K562 (cell line): ENCODE data around the gene TEX9. TPM values are rescaled to one million over a fixed set of nuclear protein-coding genes. Genes with fewer than 3 reads are reported as not detected.

Source experiments
- ATAC-seq: fragments of 200-7000 bp; cut with Tn5 transposase; 3 replicates; pipeline ENCODE4 v1.9.1; 2020; ENCODE audit warnings: moderate library complexity
- BruUV-seq: library from RNA; stranded (reverse); fragments of 400-500 nt; replicated peaks from 2 replicates; lab custom pipeline; 2021; lab: Mats Ljungman, UMichigan
- CTCF ChIA-PET: fragments of 300-600 bp; formaldehyde crosslinking; extraction: SDS; loops from one replicate; lab custom pipeline; 2021; ENCODE audit warnings: low intra/inter-chr PET ratio; lab: Yijun Ruan, JAX
- POLR2A ChIA-PET: fragments of 300-600, 350-650 bp; sonication (Branson Sonifier 250); formaldehyde crosslinking; extraction: SDS; loops from one replicate; lab custom pipeline; 2021; ENCODE audit warnings: antibody characterized with exemption, inconsistent platforms; lab: Yijun Ruan, JAX
- DNase-seq, 4 experiments: peaks; one replicate each; pipeline versions ENCODE4 v3.0.0 to v3.0.0-alpha.2; 2011 to 2018; ENCODE audit warnings: low spot score in 3 of 4, mixed read lengths in 3 of 4; ENCODE audit errors: extremely low read depth in 1 of 4
- FAIRE-seq: peaks from 2 replicates; lab custom pipeline; 2011; peaks lifted over from hg19 to GRCh38; lab: Jason Lieb, UNC
- H2AFZ ChIP-seq: 2 replicates; pipeline ENCODE4 v1.6.0; 2011; ENCODE audit warnings: low read depth, low read length, control low read depth, inconsistent platforms
- H3K27ac ChIP-seq: fragments of 200-600 bp; 3 replicates; pipeline ENCODE4 v1.8.0; 2011; ENCODE audit warnings: low read depth, mild to moderate bottlenecking, control low read depth, inconsistent platforms, low read length, moderate library complexity, mixed read lengths; ENCODE audit errors: extremely low read depth
- H3K27me3 ChIP-seq, 2 experiments: fragments of 300-600 bp in 1 of 2; 2 replicates in 1 of 2; 3 replicates in 1 of 2; pipeline versions ENCODE4 v1.6.0 to v1.8.0; 2011; ENCODE audit warnings: inconsistent platforms in 2 of 2, low read length in 2 of 2, mild to moderate bottlenecking in 1 of 2, mixed read lengths in 1 of 2, moderate library complexity in 1 of 2; ENCODE audit not compliant: control insufficient read depth in 2 of 2, insufficient read depth in 2 of 2
- H3K36me3 ChIP-seq: fragments of 300-600 bp; 3 replicates; pipeline ENCODE4 v1.8.0; 2011; ENCODE audit warnings: mild to moderate bottlenecking, low read length, inconsistent platforms; ENCODE audit not compliant: control insufficient read depth, insufficient read depth
- H3K4me1 ChIP-seq, 2 experiments: fragments of 200-600 bp in 1 of 2; replicated peaks in 1 of 2; 2 replicates in 1 of 2; 3 replicates in 1 of 2; pipeline versions ENCODE4 v1.5.1 to v1.8.0; 2011; ENCODE audit warnings: inconsistent platforms in 2 of 2, low read length in 2 of 2, mild to moderate bottlenecking in 1 of 2, mixed read lengths in 1 of 2, moderate library complexity in 1 of 2; ENCODE audit not compliant: control insufficient read depth in 2 of 2, insufficient read depth in 2 of 2
- H3K4me2 ChIP-seq: 2 replicates; pipeline ENCODE4 v1.6.1; 2011; ENCODE audit warnings: low read length, control low read depth, inconsistent platforms, mixed read lengths; ENCODE audit not compliant: insufficient read depth
- H3K4me3 ChIP-seq: fragments of 200-600 bp; sonication (generic), shearing (Covaris generic); 2 replicates; pipeline ENCODE4 v1.5.1; 2016; ENCODE audit warnings: control low read depth, inconsistent platforms
- H3K79me2 ChIP-seq: fragments of 200-600 bp; 3 replicates; pipeline ENCODE4 v1.8.0; 2011; ENCODE audit warnings: low read length, inconsistent platforms; ENCODE audit not compliant: control insufficient read depth, insufficient read depth
- H3K9ac ChIP-seq, 2 experiments: 2 replicates each; pipeline versions ENCODE4 v1.6.0 to v1.6.1; 2011; ENCODE audit warnings: low read depth in 2 of 2, low read length in 2 of 2, control low read depth in 1 of 2, inconsistent platforms in 1 of 2, mild to moderate bottlenecking in 1 of 2, mixed read lengths in 1 of 2; ENCODE audit not compliant: insufficient read depth in 1 of 2
- H3K9me1 ChIP-seq: one replicate; pipeline ENCODE4 v1.6.0; 2011; ENCODE audit warnings: inconsistent platforms, mild to moderate bottlenecking, low read length, moderate library complexity; ENCODE audit not compliant: control insufficient read depth, insufficient read depth
- H3K9me3 ChIP-seq: replicated peaks from 2 replicates; pipeline ENCODE4 v1.5.1; 2011; ENCODE audit warnings: low read depth, low read length, inconsistent platforms; ENCODE audit not compliant: control insufficient read depth, insufficient read depth
- H4K20me1 ChIP-seq: replicated peaks from 2 replicates; pipeline ENCODE4 v1.6.1; 2011; ENCODE audit warnings: low read length, inconsistent platforms, mixed read lengths; ENCODE audit not compliant: control insufficient read depth, insufficient read depth
- HMG20A ChIP-seq: fragments of 450-650 bp; formaldehyde crosslinking; conservative IDR thresholded peaks from 2 replicates; pipeline ENCODE4 v1.4.0; 2020; ENCODE audit warnings: mild to moderate bottlenecking, mixed read lengths
- MCM5 ChIP-seq: fragments of 450-650 bp; IDR thresholded peaks from 2 replicates; pipeline ENCODE4 v1.6.1; 2016; ENCODE audit warnings: low read depth
- MEF2D ChIP-seq: conservative IDR thresholded peaks from 2 replicates; pipeline ENCODE4 v1.6.1; 2016; ENCODE audit warnings: low read depth, missing genetic modification characterization, missing compliant biosample characterization
- OTX1 ChIP-seq: fragments of 450-650 bp; formaldehyde crosslinking; IDR thresholded peaks from 2 replicates; pipeline ENCODE4 v1.4.0; 2022; ENCODE audit warnings: mild to moderate bottlenecking
- SMARCA5 ChIP-seq: fragments of 450-650 bp; IDR thresholded peaks from 2 replicates; pipeline ENCODE4 v1.6.1; 2016
- SRF ChIP-seq, 2 experiments: fragments of 250-450, 450-650 bp in 1 of 2; sonication (Bioruptor Pico) in 1 of 2; sonication (generic) in 1 of 2; formaldehyde crosslinking; IDR thresholded peaks; 2 replicates each; pipeline versions ENCODE4 v1.5.0 to v1.5.1; 2020 to 2022; ENCODE audit warnings: mild to moderate bottlenecking in 1 of 2, missing genetic modification reagents in 1 of 2
- XRCC4 ChIP-seq: IDR thresholded peaks from one replicate; pipeline ENCODE4 v1.6.1; 2011; ENCODE audit not compliant: insufficient read depth, insufficient read length; ENCODE audit errors: extremely low read depth
- ZBTB11 ChIP-seq, 3 experiments: fragments of 200-800 bp in 1 of 3; fragments of 250-450 bp in 1 of 3; fragments of 450-650 bp in 1 of 3; sonication (Bioruptor Pico) in 1 of 3; sonication (Bioruptor generic) in 1 of 3; formaldehyde crosslinking in 1 of 3; IDR thresholded peaks; 2 replicates each; pipeline versions ENCODE4 v1.6.1 to v1.8.0; 2016 to 2022; ENCODE audit warnings: mild to moderate bottlenecking in 2 of 3, missing genetic modification characterization in 2 of 3, missing compliant biosample characterization in 1 of 3, moderate library complexity in 1 of 3
- ZNF12 ChIP-seq: sonication (generic); formaldehyde crosslinking; IDR thresholded peaks from 2 replicates; pipeline ENCODE4 v1.4.0; 2020; ENCODE audit warnings: mild to moderate bottlenecking, missing genetic modification reagents
- ZNF253 ChIP-seq: fragments of 250-450 bp; sonication (Bioruptor Pico); conservative IDR thresholded peaks from 2 replicates; pipeline ENCODE4 v1.6.1; 2021; ENCODE audit warnings: mild to moderate bottlenecking
- ZNF384 ChIP-seq: IDR thresholded peaks from 2 replicates; pipeline ENCODE4 v1.6.1; 2012; ENCODE audit warnings: low read depth, low read length, improper control_type of control experiment
- ZNF436 ChIP-seq: fragments of 250-450, 450-650 bp; sonication (Bioruptor Pico); formaldehyde crosslinking; IDR thresholded peaks from 2 replicates; pipeline ENCODE4 v1.7.0; 2020; ENCODE audit warnings: mild to moderate bottlenecking
- WGBS: fragments of 100-300 bp; shearing (Covaris generic); methylation state at CpG from one replicate; pipeline ENCODE4 v1.1.6; 2016; ENCODE audit warnings: low coverage, mixed read lengths; ENCODE audit not compliant: insufficient coverage; ENCODE audit errors: missing lambda C conversion rate; 5-methylcytosine and 5-hydroxymethylcytosine counted together
- in situ Hi-C: fragments of 300-500 bp; cut with MboI; formaldehyde crosslinking; loops from 4 replicates; pipeline ENCODE4 v1.15.0; 2018; ENCODE audit warnings: inconsistent platforms, mixed read lengths
- intact Hi-C: fragments of 100-400 bp; cut with micrococcal nuclease; formaldehyde crosslinking; loops from 2 replicates; pipeline ENCODE4 v1.14.2; 2022
- polyA plus RNA-seq, 8 experiments: library from polyadenylated mRNA; depleted of rRNA in 4 of 8; stranded (reverse) in 5 of 8; unstranded in 3 of 8; fragments of >200 nt; fragmentation: Nextera tagmentation in 2 of 8; fragmentation: Illumina TruSeq in 1 of 8; extraction: Ambion mirVana in 2 of 8; extraction: Trizol in 1 of 8; gene quantifications; 2 replicates each; pipeline versions ENCODE4 v1.2.1 to v1.2.3, GENCODE V29; 2011 to 2014; ENCODE audit warnings: inconsistent platforms in 1 of 8, missing spikeins in 1 of 8
- total RNA-seq, 7 experiments: library from RNA; depleted of rRNA in 6 of 7; stranded (reverse); fragments of >200 nt in 6 of 7; fragmentation: Illumina TruSeq in 2 of 7; extraction: Trizol in 2 of 7; gene quantifications; 2 replicates each; pipeline versions ENCODE4 v1.2.1 to v1.2.3, GENCODE V29; 2011 to 2021; ENCODE audit warnings: low replicate concordance in 1 of 7
- TF ChIP-seq, protein P1 (sequence below), 2 experiments: fragments of 250-450 bp in 1 of 2; fragments of 450-650 bp in 1 of 2; sonication (Bioruptor Pico) in 1 of 2; IDR thresholded peaks; 2 replicates each; pipeline versions ENCODE4 v1.6.1 to v1.8.0; 2016 to 2021; ENCODE audit warnings: mild to moderate bottlenecking in 2 of 2, moderate library complexity in 2 of 2, missing compliant biosample characterization in 1 of 2, missing genetic modification characterization in 1 of 2

Gene TEX9
- total and polyA plus RNA-seq, 9 of the 15 experiments (the other 6 are each of a cell fraction or from before 2014, with no cell fraction given), result 0.93 to 3.6 (median 2.4) TPM

- H3K79me2 ChIP-seq, result no peaks in the 10 kb centered on the region
- no peak overlapping the region for H3K9ac ChIP-seq
- CTCF ChIA-PET, result no interaction called here
- no peaks in the 10 kb centered on the region for H3K4me1 ChIP-seq
- no peaks in the 10 kb centered on the region for H3K36me3 ChIP-seq
- POLR2A ChIA-PET, result no interaction called here
- BruUV-seq, result no TSS peak
- no peaks in the 10 kb centered on the region for H3K9me3 ChIP-seq
- H3K4me2 ChIP-seq, result no peak overlapping the region
- no peaks in the 10 kb centered on the region for H4K20me1 ChIP-seq
- H2AFZ ChIP-seq, result no peak overlapping the region
- 10% methylated on average over 3 of the region's 3 CpGs for WGBS
- in situ Hi-C loops (no loop called here), intact Hi-C loops (no loop called here)
- no peak overlapping the region for H3K27ac ChIP-seq
- no peak for DNase-seq
- TF ChIP-seq MCM5 (no peak), ZNF384 (no peak), SRF (CRISPR knock-in tag; IDR thresholded peaks at IDR 0.05) (no peak), XRCC4 (no peak), SMARCA5 (no peak), ZNF436 (CRISPR knock-in tag) (no peak), MEF2D (tag) (no peak), ZNF12 (no peak), HMG20A (CRISPR knock-in tag) (no peak), ZNF253 (no peak), ZBTB11 (CRISPR knock-in tag; IDR thresholded peaks at IDR 0.05) (no peak), OTX1 (CRISPR knock-in tag) (no peak)
- TF ChIP-seq, protein P1, sequence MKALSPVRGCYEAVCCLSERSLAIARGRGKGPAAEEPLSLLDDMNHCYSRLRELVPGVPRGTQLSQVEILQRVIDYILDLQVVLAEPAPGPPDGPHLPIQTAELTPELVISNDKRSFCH (CRISPR knock-in tag; IDR thresholded peaks at IDR 0.05), result no peak
- TF ChIP-seq, protein P1 (tag; IDR thresholded peaks at IDR 0.05), result no peak
- no peaks in the 10 kb centered on the region for H3K27me3 ChIP-seq
- H3K9me1 ChIP-seq, result no peaks in the 10 kb centered on the region
- no peak for ATAC-seq
- H3K4me3 ChIP-seq, result no peak overlapping the region
- FAIRE-seq, result no peak
Observed at GRCh38 chr15:56385908-56386307, 20.7 kb downstream of the TEX9 start.
